ENCODE measurements around the gene ITIH1. TPM values are rescaled to one million over a fixed set of nuclear protein-coding genes. Genes with fewer than 3 reads are reported as not detected.

Gene ITIH1
- total and polyA plus RNA-seq, 2 donors (not counting 3 experiments of a cell fraction or from before 2014, with no cell fraction given): not detected

- H3K4me3 ChIP-seq (replicated peaks in 1 of 3; ENCODE audit: insufficient read depth in 1 of 3, low read depth in 1 of 3, low read length in 3 of 3): no peak overlapping the region
- no peaks in the 10 kb centered on the region for H3K27me3 ChIP-seq (ENCODE audit: control insufficient read depth in 2 of 2, insufficient read depth in 2 of 2, low read length in 2 of 2)
- no peaks in the 10 kb centered on the region for H3K9me3 ChIP-seq (replicated peaks; ENCODE audit: control insufficient read depth, insufficient read depth, low read length)
- no peak for DNase-seq (ENCODE audit: low read depth, low spot score)
- no peak overlapping the region for H3K4me2 ChIP-seq (ENCODE audit: insufficient read depth, low read length)
- peaks cover 6% of the 10 kb centered on the region for H3K4me1 ChIP-seq (ENCODE audit: control insufficient read depth, extremely low read depth, insufficient read depth, low read length)
- no peaks in the 10 kb centered on the region for H3K79me2 ChIP-seq (ENCODE audit: control insufficient read depth, insufficient read depth, low read length)
- H3K9me1 ChIP-seq (replicated peaks; ENCODE audit: control insufficient read depth, extremely low read depth, insufficient read depth, low read length): no peaks in the 10 kb centered on the region
- H4K20me1 ChIP-seq (replicated peaks; ENCODE audit: control insufficient read depth, extremely low read depth, insufficient read depth, low read length): no peaks in the 10 kb centered on the region
- no peak overlapping the region for H2AFZ ChIP-seq (ENCODE audit: low read depth, low read length)
- FAIRE-seq: no peak
- H3K27ac ChIP-seq (ENCODE audit: insufficient read depth, low read depth, low read length): no peak overlapping the region
- no peak overlapping the region for H3K9ac ChIP-seq (replicated peaks; ENCODE audit: extremely low read depth, insufficient read depth, low read length)
- intact Hi-C loops (cut with micrococcal nuclease): no loop called here
- H3K36me3 ChIP-seq (ENCODE audit: control insufficient read depth in 2 of 2, extremely low read depth in 1 of 2, insufficient read depth in 2 of 2, low read length in 2 of 2): no peaks in the 10 kb centered on the region
- no TSS peak for BruUV-seq (replicated peaks)
- CTCF ChIA-PET: interaction anchor here (1.8 to 2.9 kb wide), 2 partner anchors 9 to 12 kb away, joined by 4 to 11 read pairs; no protein-coding TSS in a partner anchor
- POLR2A ChIA-PET: no interaction called here
- no peak for TF ChIP-seq EZH2 (IDR thresholded peaks at IDR 0.05; ENCODE audit: borderline replicate concordance, low read depth, low read length, severe bottlenecking)
- no peak for TF ChIP-seq POLR2AphosphoS5 (IDR thresholded peaks at IDR 0.05; ENCODE audit: insufficient read depth, low read depth, low read length)
- TF ChIP-seq JUN (IDR thresholded peaks at IDR 0.05; ENCODE audit: borderline replicate concordance, insufficient read depth, insufficient read length, low read depth): no peak
- no peak for TF ChIP-seq GATA2 (IDR thresholded peaks at IDR 0.05; ENCODE audit: insufficient read depth, insufficient read length, low read depth, low read length)
- TF ChIP-seq MYC (IDR thresholded peaks at IDR 0.05; ENCODE audit: low read depth, low read length): no peak
- TF ChIP-seq POLR2A (IDR thresholded peaks at IDR 0.05; ENCODE audit: low read depth, low read length): no peak
- no peak for TF ChIP-seq CTCF (IDR thresholded peaks at IDR 0.05; ENCODE audit: extremely low read depth in 1 of 2, insufficient read depth in 1 of 2, low read depth in 1 of 2, low read length in 2 of 2)
- TF ChIP-seq MAX (IDR thresholded peaks at IDR 0.05; ENCODE audit: insufficient read depth, insufficient read length): no peak
- no peak for TF ChIP-seq FOS (IDR thresholded peaks at IDR 0.05; ENCODE audit: borderline replicate concordance, insufficient read depth, low read length)
- dilution Hi-C loops (cut with MboI; ENCODE audit: extremely low pct_ligation_motif_present, low sequenced_read_pairs): no loop called here
Measured at GRCh38 chr3:52827866-52828376, 50.5 kb downstream of the ITIH1 start.

Measured in endothelial cell of umbilical vein (primary cell).